ENCODE measurements around the gene DEPDC1B.

DNA sequence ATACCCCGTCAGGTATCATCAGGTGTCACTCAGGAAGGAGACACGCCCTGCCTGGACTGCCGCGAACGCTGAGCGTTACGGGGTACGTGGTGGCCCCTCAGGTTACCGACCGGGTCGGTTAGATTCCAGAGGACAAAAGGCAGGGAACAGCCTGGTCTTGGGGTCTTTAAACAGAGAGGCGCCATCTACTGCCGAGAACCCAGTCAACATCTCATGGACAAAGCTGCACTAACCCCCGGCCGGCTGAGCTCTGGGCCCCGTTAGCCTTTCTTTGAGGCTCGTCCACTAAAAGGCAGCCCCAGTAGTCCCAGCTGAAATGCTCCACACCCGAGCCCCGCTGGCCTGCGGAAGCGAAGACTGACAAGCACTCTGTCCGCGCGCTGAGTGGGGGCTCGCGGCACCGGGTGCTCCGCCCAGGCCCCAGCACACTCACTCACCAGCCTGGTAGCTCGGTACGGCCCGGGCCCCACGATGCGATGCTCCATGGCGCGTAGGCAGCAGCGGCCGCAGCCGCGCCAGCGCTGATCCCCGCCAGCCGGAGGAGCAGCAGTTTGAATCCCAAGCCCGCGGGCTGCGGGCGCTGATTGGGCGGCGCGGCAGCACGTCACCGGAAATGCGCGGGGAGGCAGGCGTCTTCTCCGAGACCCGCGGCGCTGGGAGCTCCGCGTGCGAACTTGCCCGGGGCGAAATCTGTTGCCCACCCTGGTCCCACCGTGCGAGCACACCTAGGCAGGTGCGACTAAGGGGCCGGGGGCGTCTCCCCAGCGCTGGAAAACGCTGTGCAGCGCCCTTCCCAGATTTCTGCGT is at the start of gene DEPDC1B:
- TF ChIP-seq POLR2A (IDR thresholded peaks at IDR 0.05; ENCODE audit: low read length), result peak; percentile 95
- TF ChIP-seq GATA1 (IDR thresholded peaks at IDR 0.05; ENCODE audit: low read depth, low read length), result no peak

Data from erythroblast (primary cell).